ENCODE data around the gene LENG1.

The LENG1 gene

GRCh38 chr19:54121259-54121658 lies 38.3 kb downstream of the LENG1 start:
- H3K4me3 ChIP-seq (ENCODE audit: low read depth, low read length): no peak overlapping the region
- no peak overlapping the region for H3K27ac ChIP-seq (ENCODE audit: extremely low read depth, low read depth, low read length)
- H3K4me1 ChIP-seq (ENCODE audit: control insufficient read depth, insufficient read depth, low read length): peaks cover 3% of the 10 kb centered on the region
- TF ChIP-seq ZNF600 (tag by site-specific recombination; IDR thresholded peaks at IDR 0.05) (no peak), ZNF335 (tag by site-specific recombination; conservative IDR thresholded peaks at IDR 0.05) (no peak), ZNF76 (tag by site-specific recombination; IDR thresholded peaks at IDR 0.05; ENCODE audit: borderline replicate concordance, low read depth) (no peak), ZNF707 (tag by site-specific recombination; IDR thresholded peaks at IDR 0.05) (no peak), MEIS1 (CRISPR knock-in tag; IDR thresholded peaks at IDR 0.05; ENCODE audit: borderline replicate concordance) (no peak), ZNF146 (tag by site-specific recombination; IDR thresholded peaks at IDR 0.05) (no peak), ZNF837 (tag by site-specific recombination; IDR thresholded peaks at IDR 0.05) (no peak), SCRT1 (tag by site-specific recombination; IDR thresholded peaks at IDR 0.05; ENCODE audit: borderline replicate concordance) (no peak), ZNF548 (tag by site-specific recombination; IDR thresholded peaks at IDR 0.05) (no peak), ZBTB21 (tag by site-specific recombination; IDR thresholded peaks at IDR 0.05) (no peak)
- TF ChIP-seq, protein P1, sequence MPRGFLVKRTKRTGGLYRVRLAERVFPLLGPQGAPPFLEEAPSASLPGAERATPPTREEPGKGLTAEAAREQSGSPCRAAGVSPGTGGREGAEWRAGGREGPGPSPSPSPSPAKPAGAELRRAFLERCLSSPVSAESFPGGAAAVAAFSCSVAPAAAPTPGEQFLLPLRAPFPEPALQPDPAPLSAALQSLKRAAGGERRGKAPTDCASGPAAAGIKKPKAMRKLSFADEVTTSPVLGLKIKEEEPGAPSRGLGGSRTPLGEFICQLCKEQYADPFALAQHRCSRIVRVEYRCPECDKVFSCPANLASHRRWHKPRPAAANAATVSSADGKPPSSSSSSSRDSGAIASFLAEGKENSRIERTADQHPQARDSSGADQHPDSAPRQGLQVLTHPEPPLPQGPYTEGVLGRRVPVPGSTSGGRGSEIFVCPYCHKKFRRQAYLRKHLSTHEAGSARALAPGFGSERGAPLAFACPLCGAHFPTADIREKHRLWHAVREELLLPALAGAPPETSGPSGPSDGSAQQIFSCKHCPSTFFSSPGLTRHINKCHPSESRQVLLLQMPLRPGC (tag by site-specific recombination; IDR thresholded peaks at IDR 0.05): no peak
- TF ChIP-seq, protein P2, sequence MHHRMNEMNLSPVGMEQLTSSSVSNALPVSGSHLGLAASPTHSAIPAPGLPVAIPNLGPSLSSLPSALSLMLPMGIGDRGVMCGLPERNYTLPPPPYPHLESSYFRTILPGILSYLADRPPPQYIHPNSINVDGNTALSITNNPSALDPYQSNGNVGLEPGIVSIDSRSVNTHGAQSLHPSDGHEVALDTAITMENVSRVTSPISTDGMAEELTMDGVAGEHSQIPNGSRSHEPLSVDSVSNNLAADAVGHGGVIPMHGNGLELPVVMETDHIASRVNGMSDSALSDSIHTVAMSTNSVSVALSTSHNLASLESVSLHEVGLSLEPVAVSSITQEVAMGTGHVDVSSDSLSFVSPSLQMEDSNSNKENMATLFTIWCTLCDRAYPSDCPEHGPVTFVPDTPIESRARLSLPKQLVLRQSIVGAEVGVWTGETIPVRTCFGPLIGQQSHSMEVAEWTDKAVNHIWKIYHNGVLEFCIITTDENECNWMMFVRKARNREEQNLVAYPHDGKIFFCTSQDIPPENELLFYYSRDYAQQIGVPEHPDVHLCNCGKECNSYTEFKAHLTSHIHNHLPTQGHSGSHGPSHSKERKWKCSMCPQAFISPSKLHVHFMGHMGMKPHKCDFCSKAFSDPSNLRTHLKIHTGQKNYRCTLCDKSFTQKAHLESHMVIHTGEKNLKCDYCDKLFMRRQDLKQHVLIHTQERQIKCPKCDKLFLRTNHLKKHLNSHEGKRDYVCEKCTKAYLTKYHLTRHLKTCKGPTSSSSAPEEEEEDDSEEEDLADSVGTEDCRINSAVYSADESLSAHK (tag by site-specific recombination; IDR thresholded peaks at IDR 0.05): no peak
- TF ChIP-seq, protein P3, sequence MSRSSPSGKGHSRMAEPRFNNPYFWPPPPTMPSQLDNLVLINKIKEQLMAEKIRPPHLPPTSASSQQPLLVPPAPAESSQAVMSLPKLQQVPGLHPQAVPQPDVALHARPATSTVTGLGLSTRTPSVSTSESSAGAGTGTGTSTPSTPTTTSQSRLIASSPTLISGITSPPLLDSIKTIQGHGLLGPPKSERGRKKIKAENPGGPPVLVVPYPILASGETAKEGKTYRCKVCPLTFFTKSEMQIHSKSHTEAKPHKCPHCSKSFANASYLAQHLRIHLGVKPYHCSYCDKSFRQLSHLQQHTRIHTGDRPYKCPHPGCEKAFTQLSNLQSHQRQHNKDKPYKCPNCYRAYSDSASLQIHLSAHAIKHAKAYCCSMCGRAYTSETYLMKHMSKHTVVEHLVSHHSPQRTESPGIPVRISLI (tag by site-specific recombination; IDR thresholded peaks at IDR 0.05): no peak
- TF ChIP-seq, protein P4, sequence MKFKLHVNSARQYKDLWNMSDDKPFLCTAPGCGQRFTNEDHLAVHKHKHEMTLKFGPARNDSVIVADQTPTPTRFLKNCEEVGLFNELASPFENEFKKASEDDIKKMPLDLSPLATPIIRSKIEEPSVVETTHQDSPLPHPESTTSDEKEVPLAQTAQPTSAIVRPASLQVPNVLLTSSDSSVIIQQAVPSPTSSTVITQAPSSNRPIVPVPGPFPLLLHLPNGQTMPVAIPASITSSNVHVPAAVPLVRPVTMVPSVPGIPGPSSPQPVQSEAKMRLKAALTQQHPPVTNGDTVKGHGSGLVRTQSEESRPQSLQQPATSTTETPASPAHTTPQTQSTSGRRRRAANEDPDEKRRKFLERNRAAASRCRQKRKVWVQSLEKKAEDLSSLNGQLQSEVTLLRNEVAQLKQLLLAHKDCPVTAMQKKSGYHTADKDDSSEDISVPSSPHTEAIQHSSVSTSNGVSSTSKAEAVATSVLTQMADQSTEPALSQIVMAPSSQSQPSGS (tag by site-specific recombination; IDR thresholded peaks at IDR 0.05; ENCODE audit: low read depth): no peak
- TF ChIP-seq, protein P5, sequence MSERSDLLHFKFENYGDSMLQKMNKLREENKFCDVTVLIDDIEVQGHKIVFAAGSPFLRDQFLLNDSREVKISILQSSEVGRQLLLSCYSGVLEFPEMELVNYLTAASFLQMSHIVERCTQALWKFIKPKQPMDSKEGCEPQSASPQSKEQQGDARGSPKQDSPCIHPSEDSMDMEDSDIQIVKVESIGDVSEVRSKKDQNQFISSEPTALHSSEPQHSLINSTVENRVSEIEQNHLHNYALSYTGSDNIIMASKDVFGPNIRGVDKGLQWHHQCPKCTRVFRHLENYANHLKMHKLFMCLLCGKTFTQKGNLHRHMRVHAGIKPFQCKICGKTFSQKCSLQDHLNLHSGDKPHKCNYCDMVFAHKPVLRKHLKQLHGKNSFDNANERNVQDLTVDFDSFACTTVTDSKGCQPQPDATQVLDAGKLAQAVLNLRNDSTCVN (tag by site-specific recombination; optimal IDR thresholded peaks at IDR 0.05): no peak
- ChIA-PET CTCF (no interaction called here), POLR2A (interaction anchor here (2.4 kb wide), 1 partner anchor 16 kb away, joined by 9 read pairs; the partner anchor contains the start of gene CNOT3)
- H3K36me3 ChIP-seq (ENCODE audit: control insufficient read depth in 2 of 2, insufficient read depth in 1 of 2, low read length in 2 of 2): peaks cover 28 to 77% of the 10 kb centered on the region in 2 experiments
- no peaks in the 10 kb centered on the region for H3K9me3 ChIP-seq (ENCODE audit: control insufficient read depth, insufficient read depth, low read depth, low read length)
